GM19372 (cell line): ENCODE results near the gene LDB2.
"Not testable (repeated sequence)": the region's sequence is repeated elsewhere in the genome, so short reads cannot be mapped to it uniquely, and the experiment has no call there.

Experiments
- ATAC-seq: cut with Tn5 transposase; IDR thresholded peaks from one replicate; pipeline ENCODE4 v1.9.1; 2021; ENCODE audit warnings: mild to moderate bottlenecking, low read depth, moderate library complexity; ENCODE audit not compliant: unreplicated experiment

The LDB2 gene

DNA sequence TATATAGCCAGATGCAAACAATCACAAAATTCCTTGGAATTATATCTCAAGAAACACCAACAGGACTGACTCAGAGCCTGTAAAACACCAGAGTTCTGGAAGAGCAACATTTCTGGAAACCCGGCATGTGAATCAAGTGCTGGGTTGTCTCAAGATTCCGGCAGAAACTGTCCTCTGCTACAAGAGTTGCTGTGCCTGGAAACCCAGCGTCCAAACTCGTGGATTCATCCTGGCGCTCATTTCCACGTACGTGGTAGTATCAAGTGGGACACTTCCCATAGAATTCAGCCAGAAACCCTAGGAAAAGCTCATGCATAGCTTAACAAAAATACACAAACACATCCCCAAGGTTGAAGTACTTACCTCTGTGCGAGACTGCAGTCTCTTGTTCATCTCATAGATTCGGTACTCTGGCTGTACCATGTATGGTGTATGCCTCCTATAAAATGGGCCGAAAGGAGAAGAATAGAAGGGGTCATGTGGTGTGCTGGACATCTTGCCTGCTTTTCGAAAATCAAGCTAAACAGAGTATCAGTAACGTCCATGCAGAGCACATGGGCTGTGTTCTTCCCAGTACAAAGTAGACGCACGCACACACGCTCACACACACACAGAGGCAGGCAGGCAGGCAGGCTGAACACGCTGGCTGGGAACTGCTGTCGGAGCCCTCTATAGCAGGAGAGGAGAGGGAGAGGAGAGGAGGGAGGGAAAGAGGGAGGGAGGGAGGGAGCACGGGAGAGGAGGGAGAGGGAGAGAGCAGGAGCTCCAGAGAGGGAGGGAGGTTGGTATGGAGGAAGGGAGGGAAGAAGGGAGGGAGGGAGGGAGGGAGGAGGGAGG, at the start of gene LDB2:
Gene LDB2, minus strand, starts transcription at position 655 of the 837 bp plus-strand sequence.
- ATAC-seq, result no peak

DNA sequence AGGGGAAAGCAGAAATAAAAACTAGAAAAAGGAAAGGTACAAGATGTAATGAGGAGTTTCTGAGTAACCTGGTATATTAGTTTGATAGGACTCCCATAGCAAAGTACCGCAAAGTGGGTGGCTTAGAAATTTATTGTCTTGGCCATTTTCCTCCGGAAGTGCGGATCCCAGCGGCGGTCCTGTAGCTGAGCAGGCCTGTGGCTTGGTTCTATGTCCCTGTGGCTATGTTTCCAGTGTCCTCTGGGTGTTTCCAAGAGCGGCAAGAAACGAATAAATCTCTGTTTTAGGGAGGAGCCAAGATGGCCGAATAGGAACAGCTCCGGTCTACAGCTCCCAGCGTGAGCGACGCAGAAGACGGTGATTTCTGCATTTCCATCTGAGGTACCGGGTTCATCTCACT, 44.0 kb upstream of the LDB2 start:
- no peak for ATAC-seq

DNA sequence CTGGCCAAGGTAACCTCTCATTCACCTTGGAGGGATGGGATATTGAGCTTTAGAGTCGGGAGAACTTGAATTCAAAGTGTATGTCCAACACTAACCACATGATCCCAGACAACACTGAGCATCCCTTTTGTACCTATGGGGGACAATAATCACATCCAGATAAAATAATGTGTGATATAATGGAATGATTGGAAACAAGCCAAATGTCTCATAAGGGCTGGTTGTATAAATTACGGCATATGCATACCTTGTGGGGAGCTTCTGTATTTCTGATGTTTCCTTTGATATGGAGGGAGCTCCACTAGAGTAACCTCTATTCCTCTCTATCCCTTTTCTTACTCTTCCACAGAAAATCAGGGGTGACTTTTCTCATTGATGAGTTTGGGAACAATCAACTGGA, 40.7 kb upstream of the LDB2 start:
- no peak for ATAC-seq

DNA sequence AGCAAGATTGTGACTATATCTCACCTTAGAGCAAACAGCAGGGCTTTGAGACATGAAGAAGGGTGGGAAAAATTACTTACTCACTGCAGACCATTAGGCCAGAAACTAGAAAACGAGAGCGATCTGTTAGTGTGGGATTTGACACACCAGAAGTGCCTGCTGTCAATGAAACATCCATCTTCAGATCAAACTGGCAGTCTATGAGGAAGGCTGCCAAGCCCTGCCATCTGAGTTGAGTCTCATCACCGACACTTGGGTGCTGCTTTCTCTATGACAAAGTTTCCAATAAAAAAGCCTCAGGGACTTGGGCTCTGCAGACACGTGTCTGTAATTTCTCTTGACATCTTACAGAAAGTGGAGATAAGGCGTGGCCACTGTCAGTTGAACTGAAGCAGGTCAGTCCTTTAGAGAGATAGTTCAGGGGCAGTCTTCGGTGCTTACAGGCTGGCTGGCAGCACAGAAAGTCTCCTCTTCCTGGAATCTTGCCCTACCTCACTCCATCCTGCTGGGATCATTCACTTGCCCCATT, 40.1 kb upstream of the LDB2 start:
- no peak for ATAC-seq

DNA sequence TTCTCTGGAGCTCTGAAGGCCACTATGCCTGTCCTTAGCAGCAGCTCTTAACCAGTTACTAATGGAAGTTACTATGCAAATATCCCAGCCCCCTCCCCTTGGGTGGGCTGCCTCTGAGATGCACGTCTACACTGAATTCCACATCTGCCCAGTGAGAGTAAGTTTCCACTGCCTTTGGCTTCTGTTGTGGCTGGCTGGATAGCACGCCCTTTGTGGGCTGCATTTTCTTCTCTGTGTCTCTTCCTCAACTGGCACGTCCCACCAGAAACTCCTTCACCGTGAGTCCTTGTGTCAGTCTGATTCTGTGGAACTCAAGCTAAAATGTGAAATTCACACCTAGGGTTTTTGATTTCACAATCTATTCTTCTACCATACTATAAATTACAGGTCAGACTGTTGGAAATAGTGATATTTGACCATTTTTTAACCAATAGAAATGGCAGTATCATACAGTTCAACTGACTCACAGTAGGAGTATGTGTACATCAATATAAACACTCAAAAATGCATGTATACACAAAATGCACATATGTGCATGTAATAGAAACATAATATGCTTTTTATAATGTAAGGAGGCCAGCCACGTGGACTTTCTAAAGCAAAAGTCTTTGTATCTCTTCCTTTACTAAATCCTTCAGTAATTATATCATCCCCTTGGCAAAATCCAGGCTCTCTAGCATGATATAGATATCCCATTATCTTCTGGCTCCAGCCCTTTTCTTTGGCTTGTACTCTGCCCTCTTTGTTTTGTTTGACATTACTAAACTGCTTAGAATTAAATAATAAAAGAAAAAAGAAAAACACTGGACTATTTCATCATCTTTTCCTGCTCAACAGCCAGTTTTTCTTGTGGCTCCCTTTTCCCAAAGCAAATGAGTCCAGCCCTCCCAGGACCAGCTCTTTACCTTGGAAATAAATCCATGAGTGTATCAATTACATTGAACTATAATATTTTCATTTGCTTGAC, 33.2 kb upstream of the LDB2 start:
- ATAC-seq, result no peak

DNA sequence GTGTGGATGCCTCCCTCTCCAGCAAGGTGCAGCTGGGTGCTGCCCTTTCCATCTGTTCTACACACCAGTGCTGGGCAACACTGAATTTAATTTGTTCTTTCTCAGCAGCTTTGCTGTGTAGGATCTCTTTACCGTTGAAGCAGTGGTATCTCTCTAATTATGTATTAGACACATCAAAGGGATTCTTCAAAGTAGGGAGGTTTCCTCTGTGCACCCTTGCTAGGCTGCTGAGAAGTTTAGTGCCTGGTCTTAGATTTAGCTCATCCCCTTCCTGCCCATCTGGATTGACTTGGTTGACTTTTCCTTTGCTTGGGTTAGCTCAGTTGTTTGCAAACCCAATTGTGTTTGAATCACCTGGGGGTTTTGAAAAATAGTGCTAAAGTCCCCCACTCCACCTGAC, 27.8 kb upstream of the LDB2 start:
- no peak for ATAC-seq

DNA sequence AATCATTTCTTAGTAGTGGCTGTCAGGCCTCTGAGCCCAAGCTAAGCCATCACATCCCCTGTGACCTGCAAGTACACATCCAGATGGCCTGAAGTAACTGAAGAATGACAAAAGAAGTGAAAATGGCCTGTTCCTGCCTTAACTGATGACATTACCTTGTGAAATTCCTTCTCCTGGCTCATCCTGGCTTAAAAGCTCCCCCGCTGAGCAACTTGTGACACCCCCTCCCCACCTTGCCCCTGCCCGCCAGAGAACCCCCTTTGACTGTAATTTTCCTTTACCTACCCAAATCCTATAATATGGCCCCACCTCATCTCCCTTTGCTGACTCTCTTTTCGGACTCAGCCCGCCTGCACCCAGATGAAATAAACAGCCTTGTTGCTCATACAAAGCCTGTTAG, 20.3 kb upstream of the LDB2 start:
- not testable (repeated sequence) for ATAC-seq

DNA sequence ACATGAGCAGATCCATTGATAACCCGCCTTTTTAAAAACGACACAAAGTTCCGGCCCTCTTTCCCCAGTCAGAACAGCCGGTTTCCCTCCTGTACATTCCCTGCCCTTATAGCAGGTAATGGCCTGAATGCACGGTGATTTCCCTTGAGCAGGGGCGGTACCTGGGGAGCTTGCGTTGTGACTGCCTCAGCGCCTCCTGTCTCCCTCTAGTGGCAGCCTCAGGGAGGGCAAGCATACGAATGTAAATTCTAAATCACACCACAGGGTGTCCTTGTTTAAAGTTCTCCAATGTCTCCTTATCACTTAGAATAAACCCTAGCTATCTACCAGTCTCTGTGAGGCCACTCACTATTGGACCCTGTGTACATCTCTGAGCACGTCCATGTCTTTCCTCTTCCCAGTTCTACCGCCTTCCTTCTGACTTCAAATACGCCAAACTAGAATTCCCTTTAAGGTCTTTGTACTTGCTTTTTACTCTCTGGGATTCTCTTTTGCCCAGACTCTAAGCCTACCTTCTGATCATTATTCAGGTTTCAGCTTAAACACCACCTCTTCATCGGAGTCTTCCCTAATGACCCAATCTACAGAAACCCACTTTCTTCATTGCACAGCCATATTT, 18.4 kb upstream of the LDB2 start:
- no peak for ATAC-seq

DNA sequence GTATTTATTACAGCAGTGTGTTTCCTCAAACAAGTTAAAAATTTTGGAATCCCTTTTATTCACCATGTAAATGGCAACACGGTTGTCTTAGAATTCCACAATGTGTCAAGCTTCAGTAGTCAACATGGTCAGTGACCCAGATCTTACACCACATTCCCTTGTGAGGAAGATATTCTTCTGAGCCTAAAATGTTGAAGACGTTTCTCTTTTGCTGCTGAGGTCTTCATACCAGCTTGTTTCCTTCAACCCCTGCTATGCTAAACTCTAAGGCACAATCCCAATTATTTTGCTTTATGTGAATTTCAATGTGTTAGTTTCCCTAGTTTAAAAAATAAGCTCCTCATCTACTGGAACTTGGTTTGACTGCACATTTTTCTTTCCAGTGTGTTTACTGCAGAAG, 17.6 kb upstream of the LDB2 start:
- no peak for ATAC-seq

DNA sequence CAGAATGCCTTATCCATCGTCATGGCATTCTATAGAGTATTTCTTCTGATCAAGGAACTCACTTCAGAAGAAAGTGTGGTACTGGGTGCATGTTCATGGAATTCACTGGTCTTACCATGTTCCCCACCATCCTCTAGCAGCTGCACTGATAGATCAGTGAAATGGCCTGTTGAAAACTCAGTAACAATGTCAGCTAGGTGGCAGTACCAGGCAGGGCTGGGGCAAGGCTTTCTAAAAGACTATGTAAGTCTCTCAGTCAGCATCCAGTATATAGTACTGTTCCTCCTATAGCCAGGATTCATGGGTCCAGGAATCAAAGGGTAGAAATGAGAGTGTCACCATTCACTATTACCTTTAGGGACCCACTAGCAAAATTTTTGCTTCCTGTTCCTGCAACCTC, 15.8 kb upstream of the LDB2 start:
- no peak for ATAC-seq

DNA sequence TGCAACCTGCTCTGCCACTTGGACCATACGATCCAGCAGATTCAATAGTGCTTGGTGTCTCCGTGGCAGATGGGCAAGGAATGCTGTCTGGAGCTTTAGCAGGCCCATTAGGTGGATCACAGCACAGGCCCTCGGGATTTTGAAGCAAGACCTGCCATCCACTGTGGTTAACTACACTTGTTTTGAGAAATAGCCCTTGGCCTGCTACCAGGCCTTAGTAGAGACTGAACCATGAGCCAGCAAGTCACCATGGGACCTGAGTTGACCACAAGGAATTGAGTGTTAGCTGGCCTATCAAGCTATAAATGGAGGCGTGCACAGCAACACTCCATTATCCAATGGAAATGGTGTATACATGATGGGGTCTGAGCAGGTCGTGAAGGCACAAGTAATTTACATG, 14.5 kb upstream of the LDB2 start:
- no peak for ATAC-seq

DNA sequence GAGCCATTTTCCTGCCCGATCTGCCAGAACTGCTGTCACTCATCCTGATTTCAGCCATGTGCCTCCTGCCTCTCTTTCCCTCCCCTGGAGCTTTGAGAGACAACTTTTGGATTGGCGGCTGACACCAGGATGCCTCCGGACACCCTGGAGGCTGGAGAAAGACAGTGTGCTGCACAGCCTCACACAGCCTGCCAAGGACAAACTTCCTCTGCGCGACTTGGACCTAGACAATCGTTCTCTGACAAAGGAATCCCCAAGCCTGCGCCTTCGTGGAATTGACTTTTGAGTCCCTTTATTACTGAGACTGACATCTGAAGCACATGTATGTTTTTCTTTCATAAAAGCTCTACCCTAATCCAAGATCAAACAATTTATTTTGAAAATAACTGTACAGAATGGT, 10.8 kb upstream of the LDB2 start:
- no peak for ATAC-seq

DNA sequence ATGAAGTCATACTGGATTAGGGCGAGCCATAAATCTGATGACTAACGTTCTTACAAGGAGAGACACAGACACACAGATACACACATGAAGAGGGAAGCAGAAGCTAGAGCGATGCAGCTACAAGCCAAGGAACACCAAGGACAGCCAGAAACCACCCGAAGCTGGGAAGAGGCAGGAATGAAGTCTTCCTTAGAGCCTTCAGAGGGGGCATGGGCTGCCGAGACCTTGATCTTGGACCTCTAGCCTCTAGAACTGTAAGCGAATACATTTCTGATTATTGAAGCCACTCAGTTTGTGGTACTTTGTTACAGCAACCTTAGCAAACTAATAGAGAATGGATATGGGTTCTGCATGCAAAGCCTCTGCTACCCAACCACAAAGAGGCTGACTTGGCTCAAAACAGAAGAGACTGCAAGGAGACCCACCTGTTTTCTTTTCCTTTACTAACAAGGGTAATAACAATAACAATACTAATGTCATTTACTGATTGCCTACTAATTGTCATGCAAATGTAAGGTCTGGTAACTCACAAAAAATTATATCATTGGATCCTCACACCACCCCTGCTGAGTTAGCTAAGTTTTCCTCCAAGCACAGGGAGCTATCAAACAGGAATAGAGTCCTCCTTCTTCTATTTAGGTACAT, 10.1 kb upstream of the LDB2 start:
- ATAC-seq, result no peak

DNA sequence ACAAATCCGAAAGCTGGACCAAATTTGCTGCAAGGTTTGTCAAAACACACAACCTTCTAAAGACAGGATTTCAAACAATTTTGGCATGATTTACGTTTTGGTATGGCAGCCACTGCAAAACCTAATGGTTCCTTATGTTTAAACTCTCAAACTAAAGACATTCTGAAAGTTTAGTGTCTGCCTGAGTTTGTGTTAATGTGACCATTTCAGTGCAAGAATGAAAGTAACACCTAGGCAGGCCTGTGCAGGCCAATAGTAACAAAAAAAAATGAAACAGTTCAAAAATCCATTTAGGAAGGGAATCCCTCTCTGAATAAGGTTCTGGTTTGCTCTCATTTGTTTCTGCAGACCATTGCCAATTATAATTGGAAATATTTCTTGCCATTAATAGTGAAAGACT, 1.9 kb upstream of the LDB2 start:
- ATAC-seq, result no peak

DNA sequence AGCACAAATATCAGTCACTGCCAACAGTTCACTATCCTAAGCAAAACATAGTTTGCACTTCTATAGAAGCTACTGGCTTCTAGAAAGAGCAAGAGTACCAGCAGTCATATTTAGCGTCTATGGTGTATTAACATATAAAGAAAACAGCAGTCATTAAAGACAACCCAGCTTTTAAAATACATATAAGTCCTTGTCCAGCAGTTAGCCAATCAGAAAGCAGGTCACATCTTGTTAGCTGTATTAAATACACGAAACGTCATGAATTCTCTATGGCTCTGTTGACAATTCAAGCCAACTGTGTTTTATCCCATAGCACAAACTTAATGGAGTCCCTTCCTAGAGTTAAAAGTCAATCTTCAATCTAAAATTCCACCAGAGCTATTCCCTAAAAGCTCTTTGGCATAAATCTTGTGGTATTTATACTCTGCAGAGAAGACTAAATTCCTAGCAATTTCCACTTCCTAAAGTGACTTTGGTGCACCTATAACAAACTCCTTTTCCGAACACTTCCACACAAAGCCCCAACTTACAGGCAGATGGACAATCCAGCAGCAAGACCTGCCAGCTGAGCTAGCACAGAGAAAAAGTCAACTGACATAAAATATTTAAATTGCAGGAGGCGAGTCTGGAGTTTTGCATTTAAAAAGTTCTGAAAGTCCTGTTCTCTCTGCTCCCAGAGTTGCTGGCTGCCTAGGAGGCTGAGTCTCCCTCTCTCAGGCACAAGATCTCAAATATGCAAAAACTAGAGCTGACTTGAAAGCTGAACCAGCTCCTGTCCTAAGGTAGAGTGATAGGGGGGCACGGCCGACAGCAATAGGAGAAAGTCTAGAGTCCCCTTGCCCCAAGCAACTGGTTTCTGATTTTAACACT, 1.3 kb downstream of the LDB2 start:
- ATAC-seq, result no peak

DNA sequence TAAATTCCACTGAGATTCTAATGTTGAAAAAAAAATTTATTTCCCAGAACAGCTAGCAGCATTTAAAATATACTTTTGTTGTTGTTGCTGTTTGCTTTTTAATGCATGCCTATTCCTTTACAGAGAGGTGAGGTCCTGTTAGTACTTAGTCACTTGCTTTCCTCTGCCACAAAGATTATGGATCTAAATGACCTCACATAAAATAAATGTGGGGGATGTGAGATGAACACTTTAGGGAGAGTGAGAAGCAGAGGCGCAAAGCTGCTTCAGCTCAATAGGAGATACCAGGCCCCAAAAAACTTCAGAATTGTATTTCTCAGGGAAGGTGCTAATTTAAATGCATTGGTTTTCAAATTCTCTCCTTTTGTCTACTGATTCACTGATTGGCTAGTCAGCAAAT, 4.0 kb downstream of the LDB2 start:
- ATAC-seq, result no peak

DNA sequence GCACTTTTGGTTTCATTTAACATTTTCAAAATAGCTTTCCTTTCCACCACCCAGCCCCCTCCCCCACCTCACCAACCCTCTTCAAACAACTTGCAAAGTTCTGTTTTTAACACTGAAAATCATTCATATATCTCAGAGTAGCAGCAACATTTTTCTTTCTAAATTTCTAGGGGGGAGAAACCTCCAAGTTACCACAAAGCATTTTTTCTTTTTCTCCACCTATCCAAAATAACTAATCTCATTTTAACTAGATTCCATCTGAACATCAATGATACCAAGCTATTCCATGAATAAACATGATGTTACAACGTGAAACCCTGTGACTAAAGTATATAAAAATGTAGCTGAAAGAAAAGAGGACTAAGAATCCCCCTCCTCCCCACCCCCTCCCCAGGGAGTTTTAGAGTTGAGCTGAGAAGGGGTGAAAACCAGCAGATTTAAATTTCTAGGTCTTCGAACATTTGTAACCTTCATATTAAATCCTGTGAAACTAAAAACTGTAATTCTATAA, 5.2 kb downstream of the LDB2 start:
- ATAC-seq, result no peak

DNA sequence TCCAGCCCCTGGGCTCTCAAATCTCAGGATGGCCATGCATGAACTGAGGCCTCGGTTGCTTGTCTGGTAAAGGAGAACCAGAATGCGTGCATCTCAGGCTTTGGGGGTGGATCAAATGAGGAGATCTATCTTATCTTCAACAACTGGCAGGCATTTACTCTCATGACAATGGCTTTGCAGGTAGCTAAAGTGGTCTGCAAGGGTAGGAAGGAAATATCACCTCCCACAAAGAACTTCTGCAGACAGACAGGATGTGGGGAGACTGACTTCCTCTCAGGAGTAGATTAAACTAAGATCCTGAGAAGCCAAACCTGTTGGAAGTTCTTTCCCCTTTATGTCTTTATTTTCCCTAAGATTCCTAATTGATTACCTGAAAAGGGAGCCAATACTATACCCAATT, 7.8 kb downstream of the LDB2 start:
- no peak for ATAC-seq

DNA sequence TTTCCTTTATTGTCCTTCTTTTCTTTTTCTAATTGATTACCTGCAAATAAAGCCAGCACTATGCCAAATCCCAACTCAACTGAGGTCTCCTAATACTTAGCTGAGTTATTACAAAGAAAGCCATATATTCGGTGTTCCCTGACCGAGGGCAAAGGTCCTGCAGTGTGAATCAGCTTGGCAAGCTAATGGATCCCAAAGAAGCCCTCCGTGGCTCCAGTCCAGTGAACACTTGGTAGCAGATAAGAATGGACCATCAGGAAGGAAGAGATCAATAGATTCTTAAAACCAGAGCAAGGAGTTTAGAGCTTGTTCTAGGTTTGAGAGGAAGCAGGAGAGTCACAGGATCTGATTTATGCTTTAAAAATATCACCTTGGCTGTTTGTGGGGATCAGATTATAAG, 8.5 kb downstream of the LDB2 start:
- no peak for ATAC-seq
